CD4-positive, alpha-beta memory T cell (primary cell): Measurements from ENCODE around the gene TWNK. TPM values are rescaled to one million over a fixed set of nuclear protein-coding genes. Genes with fewer than 3 reads are reported as not detected.
A peak's percentile ranks its signal among the peaks of the same experiment; 100 is the strongest.

Experiments
- CTCF ChIA-PET: fragments of 350-600 bp; sonication (Branson Sonifier 250); formaldehyde crosslinking; loops from one replicate; lab custom pipeline; 2021; ENCODE audit warnings: inconsistent platforms; ENCODE audit not compliant: partially characterized antibody; lab: Charles Lee
- POLR2A ChIA-PET: fragments of 350-600 bp; sonication (Branson Sonifier 250); formaldehyde crosslinking; loops from one replicate; lab custom pipeline; 2021; ENCODE audit not compliant: partially characterized antibody; lab: Charles Lee
- DNase-seq, 5 donors: peaks; one replicate each; pipeline versions ENCODE4 v3.0.0 to v3.0.0-alpha.2; 2020 to 2022; ENCODE audit warnings: mixed read lengths in 1 of 5
- H3K27ac ChIP-seq: one replicate; pipeline ENCODE4 v1.7.0; 2013; ENCODE audit warnings: low read depth, low read length
- H3K27me3 ChIP-seq: 2 replicates; pipeline ENCODE4 v1.7.0; 2013; ENCODE audit warnings: mild to moderate bottlenecking, low read length, moderate library complexity; ENCODE audit not compliant: insufficient read depth
- H3K36me3 ChIP-seq: 2 replicates; pipeline ENCODE4 v1.7.0; 2013; ENCODE audit warnings: mild to moderate bottlenecking, low read length, moderate library complexity; ENCODE audit not compliant: insufficient read depth
- H3K4me1 ChIP-seq: 2 replicates; pipeline ENCODE4 v1.7.0; 2013; ENCODE audit warnings: mild to moderate bottlenecking, low read length, moderate library complexity; ENCODE audit not compliant: insufficient read depth
- H3K4me3 ChIP-seq, 2 donors: one replicate each; pipeline ENCODE4 v1.7.0; 2013; ENCODE audit warnings: low read length in 2 of 2, mild to moderate bottlenecking in 1 of 2
- H3K9me3 ChIP-seq, 2 donors: one replicate each; pipeline ENCODE4 v1.7.0; 2013; ENCODE audit warnings: low read length in 2 of 2, control low read depth in 1 of 2; ENCODE audit not compliant: control insufficient read depth in 1 of 2
- H3K27ac Mint-ChIP-seq, 7 donors: one replicate each; pipeline ENCODE4 v1.8.0; 2020 to 2021; ENCODE audit warnings: mixed read lengths in 7 of 7, mild to moderate bottlenecking in 6 of 7, inconsistent platforms in 3 of 7, moderate library complexity in 3 of 7
- H3K27me3 Mint-ChIP-seq, 2 donors: one replicate each; pipeline ENCODE4 v1.8.0; 2020 to 2021; ENCODE audit warnings: mixed read lengths in 2 of 2
- H3K36me3 Mint-ChIP-seq, 2 donors: one replicate each; pipeline ENCODE4 v1.8.0; 2020 to 2021; ENCODE audit warnings: mixed read lengths in 2 of 2, inconsistent platforms in 1 of 2, mild to moderate bottlenecking in 1 of 2
- H3K4me1 Mint-ChIP-seq, 4 donors: one replicate each; pipeline ENCODE4 v1.8.0; 2020 to 2021; ENCODE audit warnings: mixed read lengths in 4 of 4, mild to moderate bottlenecking in 1 of 4
- H3K4me3 Mint-ChIP-seq, 8 donors: one replicate each; pipeline ENCODE4 v1.8.0; 2020 to 2021; ENCODE audit warnings: mixed read lengths in 8 of 8, mild to moderate bottlenecking in 7 of 8, moderate library complexity in 6 of 8, inconsistent platforms in 3 of 8
- H3K9me3 Mint-ChIP-seq, 8 donors: one replicate each; pipeline ENCODE4 v1.8.0; 2020 to 2021; ENCODE audit warnings: mixed read lengths in 8 of 8, mild to moderate bottlenecking in 5 of 8, inconsistent platforms in 3 of 8, moderate library complexity in 1 of 8
- intact Hi-C: fragments of 100-400 bp; cut with micrococcal nuclease; formaldehyde crosslinking; loops from one replicate; pipeline ENCODE4 v1.15.1; 2023
- polyA plus RNA-seq, 2 donors: library from polyadenylated mRNA; unstranded; fragments of 300-500 nt; fragmentation: Illumina TruSeq; gene quantifications; one replicate each; pipeline ENCODE4 v1.2.3, GENCODE V29; 2021
- total RNA-seq, 2 experiments: library from RNA; stranded (reverse); gene quantifications; one replicate each; pipeline ENCODE4 v1.2.3, GENCODE V29; 2021

Gene TWNK
- total and polyA plus RNA-seq, 4 experiments from 2014 or later: 5.0 to 14.3 (median 10.9) TPM

GRCh38 chr10:101010329-101010728 lies 23.0 kb downstream of the TWNK start:
- peaks cover 5 to 11% of the 10 kb centered on the region in 2 donors for H3K27me3 Mint-ChIP-seq
- peaks cover 10 to 15% (median 13%) of the 10 kb centered on the region in 4 donors for H3K4me1 Mint-ChIP-seq
- H3K27ac Mint-ChIP-seq: no peak overlapping the region
- Histone ChIP-seq H3K27me3 (no peaks in the 10 kb centered on the region), H3K9me3 (no peaks in the 10 kb centered on the region), H3K4me1 (peaks cover 19% of the 10 kb centered on the region), H3K27ac (no peak overlapping the region), H3K36me3 (no peaks in the 10 kb centered on the region), H3K4me3 (no peak overlapping the region)
- DNase-seq: no peak
- ChIA-PET POLR2A (no interaction called here), CTCF (interaction anchor here (0.6 to 4.3 kb wide), 5 partner anchors 9 to 35 kb away, joined by 3 to 30 read pairs (median 6); no protein-coding TSS in a partner anchor)
- intact Hi-C loops: loop anchor here (5.0 kb wide), 1 partner anchor 98 kb away; the partner anchor contains the start of gene SLF2
- no peak overlapping the region for H3K4me3 Mint-ChIP-seq
- no peaks in the 10 kb centered on the region for H3K9me3 Mint-ChIP-seq
- peaks cover 0 to 5% of the 10 kb centered on the region in 2 donors for H3K36me3 Mint-ChIP-seq

- ChIA-PET POLR2A (no interaction called here), CTCF (interaction anchor here (0.9 to 4.3 kb wide), 10 partner anchors 7 to 46 kb away, joined by 3 to 30 read pairs (median 6); partner anchors contain the start of genes PDZD7 and SFXN3)
- H3K27me3 Mint-ChIP-seq: peaks cover 12 to 19% of the 10 kb centered on the region in 2 donors
- no peak for DNase-seq
- intact Hi-C loops: loop anchor here (5.0 kb wide), 1 partner anchor 99 kb away; the partner anchor contains the start of gene SLF2
- H3K9me3 Mint-ChIP-seq: no peaks in the 10 kb centered on the region
- H3K4me1 Mint-ChIP-seq: peaks cover 10 to 15% (median 13%) of the 10 kb centered on the region in 4 donors
- Histone ChIP-seq H3K4me1 (peaks cover 19% of the 10 kb centered on the region), H3K9me3 (no peaks in the 10 kb centered on the region), H3K4me3 (no peak overlapping the region), H3K36me3 (no peaks in the 10 kb centered on the region), H3K27me3 (peaks cover 7% of the 10 kb centered on the region), H3K27ac (no peak overlapping the region)
- no peaks in the 10 kb centered on the region for H3K36me3 Mint-ChIP-seq
- H3K27ac Mint-ChIP-seq: no peak overlapping the region
- no peak overlapping the region for H3K4me3 Mint-ChIP-seq
Observed at GRCh38 chr10:101011517-101012423, 24.4 kb downstream of the TWNK start.

DNA sequence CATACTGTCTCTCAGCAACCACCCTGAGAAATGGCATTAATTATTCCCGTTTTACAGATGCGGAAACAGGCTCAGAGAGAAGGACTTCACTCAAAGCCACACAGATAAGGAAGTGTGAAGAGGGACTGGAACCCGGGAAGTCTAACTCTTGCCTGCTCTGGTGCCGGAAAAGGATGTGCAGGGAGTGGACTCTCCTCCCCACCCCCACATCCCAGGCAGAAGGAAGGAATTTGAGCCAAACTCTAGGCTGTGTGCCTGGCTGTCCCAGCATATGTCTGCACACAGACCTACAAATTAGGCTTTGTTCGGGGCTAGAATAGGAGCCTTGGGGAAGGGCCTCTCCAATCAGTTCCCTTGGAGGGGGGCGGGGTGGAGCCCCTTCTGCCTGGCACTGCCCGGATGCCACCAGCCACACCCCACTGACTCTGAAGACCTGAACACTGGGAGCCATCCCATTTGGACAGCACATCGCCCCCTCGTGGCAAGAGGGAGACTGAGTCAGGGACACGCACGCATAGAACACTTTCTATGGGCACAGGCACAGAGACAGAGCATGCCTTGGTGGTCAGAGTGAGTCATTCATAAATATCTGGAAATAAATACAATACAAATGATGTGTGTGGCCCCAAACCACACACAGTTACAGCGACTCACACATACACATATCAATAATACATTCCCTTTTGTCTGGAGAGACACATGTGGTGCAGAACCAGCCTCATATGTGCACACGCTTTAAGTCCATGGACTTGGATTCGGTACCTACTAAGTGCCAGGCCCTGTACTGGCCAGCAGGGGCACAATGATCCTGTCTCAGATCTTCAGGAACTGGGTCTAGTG lies 25.4 kb downstream of the TWNK start:
- peaks cover 11% of the 10 kb centered on the region for H3K27me3 ChIP-seq
- no peaks in the 10 kb centered on the region for H3K36me3 ChIP-seq
- peaks cover 10 to 15% (median 13%) of the 10 kb centered on the region in 4 donors for H3K4me1 Mint-ChIP-seq
- H3K4me1 ChIP-seq: peaks cover 19% of the 10 kb centered on the region
- no peaks in the 10 kb centered on the region for H3K9me3 ChIP-seq
- H3K4me3 ChIP-seq: no peak overlapping the region
- intact Hi-C loops: loop anchor here (5.0 kb wide), 1 partner anchor 100 kb away; the partner anchor contains the start of gene SLF2
- peak; percentile 51 to 72 (median 65) for DNase-seq
- no peak overlapping the region for H3K27ac ChIP-seq
- POLR2A ChIA-PET: no interaction called here
- H3K36me3 Mint-ChIP-seq: no peaks in the 10 kb centered on the region
- no peak overlapping the region for H3K4me3 Mint-ChIP-seq
- no peaks in the 10 kb centered on the region for H3K9me3 Mint-ChIP-seq
- H3K27me3 Mint-ChIP-seq: peaks cover 20 to 23% of the 10 kb centered on the region in 2 donors
- CTCF ChIA-PET: interaction anchor here (0.9 to 4.3 kb wide), 8 partner anchors 10 to 47 kb away, joined by 3 to 30 read pairs (median 6); partner anchors contain the start of genes PDZD7 and SFXN3
- peak overlapping the region in 3 of 7 donors; percentile 2 to 67 (median 61) for H3K27ac Mint-ChIP-seq

DNA sequence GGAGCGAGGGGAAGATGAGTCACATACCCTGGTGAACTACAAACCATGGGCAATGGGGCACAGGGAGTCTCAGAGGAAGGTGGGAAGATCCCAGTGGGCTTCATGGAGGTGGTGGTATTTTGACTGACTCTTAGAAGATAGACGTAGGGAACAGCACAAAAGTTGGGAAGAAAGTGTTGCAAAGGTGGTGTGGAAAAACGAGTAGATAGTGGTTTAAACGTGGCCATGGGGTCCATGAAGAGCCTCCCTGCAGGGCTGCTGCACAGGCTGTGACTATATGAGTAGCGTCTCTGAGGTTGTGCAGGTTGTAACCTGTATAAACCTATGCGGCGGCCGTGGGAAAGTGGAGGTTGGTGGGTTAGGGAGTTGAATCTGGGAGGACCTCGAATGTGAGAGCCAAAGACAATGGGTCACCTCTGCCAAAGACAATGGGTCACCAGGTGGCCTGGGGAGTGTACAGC lies 26.1 kb downstream of the TWNK start:
- peaks cover 22 to 27% of the 10 kb centered on the region in 2 donors for H3K27me3 Mint-ChIP-seq
- peaks cover 10 to 16% (median 13%) of the 10 kb centered on the region in 4 donors for H3K4me1 Mint-ChIP-seq
- Histone ChIP-seq H3K4me3 (no peak overlapping the region), H3K4me1 (peaks cover 19% of the 10 kb centered on the region), H3K36me3 (no peaks in the 10 kb centered on the region), H3K27ac (no peak overlapping the region), H3K27me3 (peaks cover 11% of the 10 kb centered on the region), H3K9me3 (no peaks in the 10 kb centered on the region)
- H3K4me3 Mint-ChIP-seq: no peak overlapping the region
- no peak for DNase-seq
- ChIA-PET CTCF (interaction anchor here (0.7 to 7.2 kb wide), 15 partner anchors 11 to 452 kb away, joined by 3 to 171 read pairs (median 8); partner anchors contain the start of genes LZTS2, PDZD7, SEMA4G and SFXN3), POLR2A (interaction anchor here (0.6 to 2.9 kb wide), 3 partner anchors 14 to 17 kb away, joined by 4 to 19 read pairs (median 7); partner anchors contain the start of genes LZTS2, PDZD7 and SFXN3)
- intact Hi-C loops: loop anchor here (5.0 kb wide), 1 partner anchor 101 kb away; the partner anchor contains the start of gene SLF2
- H3K27ac Mint-ChIP-seq: peak overlapping the region in 2 of 7 donors; percentile 2 to 67
- no peaks in the 10 kb centered on the region for H3K9me3 Mint-ChIP-seq
- H3K36me3 Mint-ChIP-seq: no peaks in the 10 kb centered on the region

DNA sequence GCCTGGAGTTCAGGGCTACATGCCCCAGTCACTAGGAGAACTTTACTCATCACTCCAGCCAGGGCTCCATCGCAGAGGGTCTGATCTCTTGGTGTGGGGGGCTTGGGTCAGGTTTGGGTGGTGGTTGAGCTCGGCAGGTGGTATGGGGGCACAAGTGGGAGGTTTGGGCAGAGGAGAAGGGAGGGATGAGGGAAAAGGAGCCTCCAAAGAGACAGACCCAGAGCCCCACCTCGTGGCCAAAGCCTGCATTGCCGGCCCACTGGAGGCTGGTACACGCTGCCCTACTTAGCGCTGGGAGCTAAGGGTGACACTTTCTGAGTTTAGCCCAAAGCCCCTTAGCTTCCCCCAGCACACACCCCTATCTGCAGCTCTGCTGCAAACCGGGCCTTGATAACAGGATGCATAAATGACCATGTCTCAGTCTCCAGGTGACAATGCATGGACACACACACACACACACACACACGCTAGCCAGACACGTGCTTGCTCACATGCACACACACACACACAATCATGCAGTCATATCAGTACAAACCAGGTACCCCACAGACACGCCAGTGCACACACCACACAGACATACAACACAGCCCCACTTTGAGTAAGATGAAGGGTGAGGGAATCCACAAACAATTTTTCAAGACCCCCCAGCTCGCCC lies 27.0 kb downstream of the TWNK start:
- DNase-seq: peak; percentile 65 to 76 (median 70)
- H3K36me3 Mint-ChIP-seq: no peaks in the 10 kb centered on the region
- Histone ChIP-seq H3K27me3 (peaks cover 11% of the 10 kb centered on the region), H3K27ac (no peak overlapping the region), H3K4me3 (no peak overlapping the region), H3K36me3 (no peaks in the 10 kb centered on the region), H3K9me3 (no peaks in the 10 kb centered on the region), H3K4me1 (peaks cover 19% of the 10 kb centered on the region)
- no peak overlapping the region for H3K27ac Mint-ChIP-seq
- intact Hi-C loops: loop anchor here (1.0 to 5.0 kb wide), 6 partner anchors 16 to 452 kb away; partner anchors contain the start of genes KAZALD1, SEMA4G and SLF2
- H3K4me1 Mint-ChIP-seq: peaks cover 12 to 19% (median 13%) of the 10 kb centered on the region in 4 donors
- H3K4me3 Mint-ChIP-seq: peak overlapping the region in 2 of 8 donors; percentile 6 to 22
- ChIA-PET POLR2A (interaction anchor here (1.2 to 2.9 kb wide), 4 partner anchors 15 to 46 kb away, joined by 3 to 19 read pairs (median 10); partner anchors contain the start of genes LZTS2, PDZD7 and SFXN3), CTCF (interaction anchor here (0.6 to 7.2 kb wide), 29 partner anchors 9 to 1207 kb away, joined by 3 to 171 read pairs (median 4); partner anchors contain the start of genes LZTS2, PDZD7, SEMA4G and SFXN3)
- H3K27me3 Mint-ChIP-seq: peaks cover 25 to 30% of the 10 kb centered on the region in 2 donors
- H3K9me3 Mint-ChIP-seq: no peaks in the 10 kb centered on the region
